ENCODE data around the gene DENND2C. TPM values are rescaled to one million over a fixed set of nuclear protein-coding genes. Genes with fewer than 3 reads are reported as not detected.

The DENND2C gene
- total and polyA plus RNA-seq, 2 donors (not counting 1 experiment from before 2014, with no cell fraction given), result 1.3 to 1.7 TPM

- H3K4me3 ChIP-seq (replicated peaks in 1 of 4; ENCODE audit: control extremely low read depth in 1 of 4, insufficient read depth in 1 of 4, low read depth in 3 of 4, low read length in 4 of 4), result no peak overlapping the region
- TF ChIP-seq, protein P1, sequence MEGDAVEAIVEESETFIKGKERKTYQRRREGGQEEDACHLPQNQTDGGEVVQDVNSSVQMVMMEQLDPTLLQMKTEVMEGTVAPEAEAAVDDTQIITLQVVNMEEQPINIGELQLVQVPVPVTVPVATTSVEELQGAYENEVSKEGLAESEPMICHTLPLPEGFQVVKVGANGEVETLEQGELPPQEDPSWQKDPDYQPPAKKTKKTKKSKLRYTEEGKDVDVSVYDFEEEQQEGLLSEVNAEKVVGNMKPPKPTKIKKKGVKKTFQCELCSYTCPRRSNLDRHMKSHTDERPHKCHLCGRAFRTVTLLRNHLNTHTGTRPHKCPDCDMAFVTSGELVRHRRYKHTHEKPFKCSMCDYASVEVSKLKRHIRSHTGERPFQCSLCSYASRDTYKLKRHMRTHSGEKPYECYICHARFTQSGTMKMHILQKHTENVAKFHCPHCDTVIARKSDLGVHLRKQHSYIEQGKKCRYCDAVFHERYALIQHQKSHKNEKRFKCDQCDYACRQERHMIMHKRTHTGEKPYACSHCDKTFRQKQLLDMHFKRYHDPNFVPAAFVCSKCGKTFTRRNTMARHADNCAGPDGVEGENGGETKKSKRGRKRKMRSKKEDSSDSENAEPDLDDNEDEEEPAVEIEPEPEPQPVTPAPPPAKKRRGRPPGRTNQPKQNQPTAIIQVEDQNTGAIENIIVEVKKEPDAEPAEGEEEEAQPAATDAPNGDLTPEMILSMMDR (conservative IDR thresholded peaks at IDR 0.05 in 1 of 2, IDR thresholded peaks at IDR 0.05 in 1 of 2; ENCODE audit: low read depth in 1 of 2, low read length in 2 of 2), result no peak
- H3K9me3 ChIP-seq (ENCODE audit: control insufficient read depth, insufficient read depth, low read depth, low read length), result no peaks in the 10 kb centered on the region
- no peak overlapping the region for H3K27ac ChIP-seq (ENCODE audit: insufficient read depth, low read length)
- H3K9ac ChIP-seq (ENCODE audit: insufficient read depth, low read length), result no peak overlapping the region
- H3K4me2 ChIP-seq (ENCODE audit: extremely low read depth, insufficient read depth, low read length), result no peak overlapping the region
- no peaks in the 10 kb centered on the region for H3K4me1 ChIP-seq (ENCODE audit: control insufficient read depth, extremely low read depth, insufficient read depth, low read length)
- H3K27me3 ChIP-seq (ENCODE audit: control insufficient read depth, insufficient read depth, low read length), result no peaks in the 10 kb centered on the region
- no peaks in the 10 kb centered on the region for H3K79me2 ChIP-seq (ENCODE audit: control insufficient read depth, insufficient read depth, low read length)
- no peaks in the 10 kb centered on the region for H4K20me1 ChIP-seq (ENCODE audit: control insufficient read depth, extremely low read depth, insufficient read depth, low read length)
- DNase-seq (ENCODE audit: low read depth in 2 of 2), result no peak
- H2AFZ ChIP-seq (ENCODE audit: low read length), result no peak overlapping the region
- no peaks in the 10 kb centered on the region for H3K36me3 ChIP-seq (ENCODE audit: control insufficient read depth, insufficient read depth, low read length)
Observed at GRCh38 chr1:114545315-114545714, 124.5 kb downstream of the DENND2C start.

DNA sequence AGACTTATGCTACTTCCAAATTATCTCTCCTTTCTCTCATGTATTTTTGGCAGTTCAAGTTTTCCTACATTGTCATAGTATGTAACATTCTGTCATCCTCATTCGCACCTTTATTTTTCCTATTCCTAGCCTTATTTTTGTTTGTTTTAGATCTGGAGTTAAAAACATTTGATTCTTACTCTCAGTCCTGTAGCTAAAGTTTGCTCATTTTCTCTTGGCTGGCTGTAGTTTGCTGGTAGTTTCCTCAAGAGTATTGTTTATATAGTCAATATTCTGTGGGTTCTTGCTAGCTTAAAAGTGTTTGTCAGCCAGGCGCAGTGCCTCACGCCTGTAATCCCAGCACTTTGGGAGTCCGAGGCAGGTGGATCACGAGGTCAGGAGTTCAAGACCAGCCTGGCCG is 129.0 kb downstream of the DENND2C start:
- H3K4me1 ChIP-seq (ENCODE audit: control insufficient read depth, extremely low read depth, insufficient read depth, low read length), result no peaks in the 10 kb centered on the region
- H3K9me3 ChIP-seq (ENCODE audit: control insufficient read depth, insufficient read depth, low read depth, low read length), result no peaks in the 10 kb centered on the region
- no peak for DNase-seq (ENCODE audit: low read depth in 2 of 2)
- H3K9ac ChIP-seq (ENCODE audit: insufficient read depth, low read length), result no peak overlapping the region
- H2AFZ ChIP-seq (ENCODE audit: low read length), result no peak overlapping the region
- no peak overlapping the region for H3K4me3 ChIP-seq (replicated peaks in 1 of 4; ENCODE audit: control extremely low read depth in 1 of 4, insufficient read depth in 1 of 4, low read depth in 3 of 4, low read length in 4 of 4)
- no peaks in the 10 kb centered on the region for H3K79me2 ChIP-seq (ENCODE audit: control insufficient read depth, insufficient read depth, low read length)
- no peak overlapping the region for H3K4me2 ChIP-seq (ENCODE audit: extremely low read depth, insufficient read depth, low read length)
- H4K20me1 ChIP-seq (ENCODE audit: control insufficient read depth, extremely low read depth, insufficient read depth, low read length), result no peaks in the 10 kb centered on the region
- H3K36me3 ChIP-seq (ENCODE audit: control insufficient read depth, insufficient read depth, low read length), result no peaks in the 10 kb centered on the region
- H3K27ac ChIP-seq (ENCODE audit: insufficient read depth, low read length), result no peak overlapping the region
- no peaks in the 10 kb centered on the region for H3K27me3 ChIP-seq (ENCODE audit: control insufficient read depth, insufficient read depth, low read length)
- TF ChIP-seq, protein P1 (conservative IDR thresholded peaks at IDR 0.05 in 1 of 2, IDR thresholded peaks at IDR 0.05 in 1 of 2; ENCODE audit: low read depth in 1 of 2, low read length in 2 of 2), result no peak
- TF ChIP-seq EZH2 (IDR thresholded peaks at IDR 0.05; ENCODE audit: low read length, missing control alignments), result no peak

DNA sequence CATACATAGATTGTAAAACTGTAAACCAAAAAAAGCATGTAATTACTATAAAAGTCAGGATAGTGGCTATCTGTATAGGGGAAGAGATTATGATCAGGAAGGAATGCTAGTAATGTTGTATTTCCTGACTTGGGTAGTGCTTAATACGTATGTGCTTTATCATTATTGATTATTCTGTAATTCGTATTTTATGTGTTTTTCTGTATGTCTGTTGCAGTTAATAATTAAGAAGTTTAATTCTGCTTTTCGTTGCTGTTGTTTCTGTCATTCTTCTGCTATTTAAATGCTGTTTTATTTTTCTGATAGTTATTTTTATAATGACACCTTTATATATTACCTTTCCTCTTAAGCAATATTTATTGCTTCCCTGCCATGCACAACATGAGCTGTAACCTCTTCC is 129.6 kb downstream of the DENND2C start:
- H2AFZ ChIP-seq (ENCODE audit: low read length), result no peak overlapping the region
- H3K27me3 ChIP-seq (ENCODE audit: control insufficient read depth, insufficient read depth, low read length), result no peaks in the 10 kb centered on the region
- H3K9ac ChIP-seq (ENCODE audit: insufficient read depth, low read length), result no peak overlapping the region
- H3K9me3 ChIP-seq (ENCODE audit: control insufficient read depth, insufficient read depth, low read depth, low read length), result no peaks in the 10 kb centered on the region
- H3K4me3 ChIP-seq (replicated peaks in 1 of 4; ENCODE audit: control extremely low read depth in 1 of 4, insufficient read depth in 1 of 4, low read depth in 3 of 4, low read length in 4 of 4), result no peak overlapping the region
- H3K4me2 ChIP-seq (ENCODE audit: extremely low read depth, insufficient read depth, low read length), result no peak overlapping the region
- no peak for DNase-seq (ENCODE audit: low read depth in 2 of 2)
- H3K36me3 ChIP-seq (ENCODE audit: control insufficient read depth, insufficient read depth, low read length), result no peaks in the 10 kb centered on the region
- no peaks in the 10 kb centered on the region for H3K79me2 ChIP-seq (ENCODE audit: control insufficient read depth, insufficient read depth, low read length)
- H3K4me1 ChIP-seq (ENCODE audit: control insufficient read depth, extremely low read depth, insufficient read depth, low read length), result no peaks in the 10 kb centered on the region
- H4K20me1 ChIP-seq (ENCODE audit: control insufficient read depth, extremely low read depth, insufficient read depth, low read length), result no peaks in the 10 kb centered on the region
- TF ChIP-seq, protein P1 (conservative IDR thresholded peaks at IDR 0.05 in 1 of 2, IDR thresholded peaks at IDR 0.05 in 1 of 2; ENCODE audit: low read depth in 1 of 2, low read length in 2 of 2), result no peak
- no peak for TF ChIP-seq EZH2 (IDR thresholded peaks at IDR 0.05; ENCODE audit: low read length, missing control alignments)
- H3K27ac ChIP-seq (ENCODE audit: insufficient read depth, low read length), result no peak overlapping the region
